GM23338 (cell line): ENCODE results near the gene GPR82. TPM values are rescaled to one million over a fixed set of nuclear protein-coding genes. Genes with fewer than 3 reads are reported as not detected.

Source experiments
- ATAC-seq: fragments of 200-7000 bp; cut with Tn5 transposase; 3 replicates; pipeline ENCODE4 v1.9.1; 2020
- DNase-seq: peaks from one replicate; pipeline ENCODE4 v3.0.0-alpha.2; 2015; ENCODE audit warnings: low spot score
- H2AFZ ChIP-seq: fragments of 200-600 bp; sonication (generic); 2 replicates; pipeline ENCODE4 v1.8.0; 2016; ENCODE audit warnings: antibody characterized with exemption, mild to moderate bottlenecking, moderate library complexity
- H3F3A ChIP-seq: fragments of 200-600 bp; sonication (generic); replicated peaks from 2 replicates; pipeline ENCODE4 v1.8.0; 2017; ENCODE audit warnings: antibody characterized with exemption, mixed run types, low read depth
- H3K27ac ChIP-seq: fragments of 200-600 bp; sonication (generic); 2 replicates; pipeline ENCODE4 v1.6.1; 2016; ENCODE audit warnings: low read depth
- H3K27me3 ChIP-seq: fragments of 200-600 bp; sonication (generic); 2 replicates; pipeline ENCODE4 v1.8.0; 2016; ENCODE audit warnings: mild to moderate bottlenecking, mixed run types, moderate library complexity; ENCODE audit not compliant: insufficient read depth
- H3K36me3 ChIP-seq: fragments of 200-600 bp; sonication (generic); 2 replicates; pipeline ENCODE4 v1.8.0; 2016; ENCODE audit warnings: mild to moderate bottlenecking; ENCODE audit not compliant: insufficient read depth
- H3K4me1 ChIP-seq: fragments of 200-600 bp; sonication (generic); 2 replicates; pipeline ENCODE4 v1.8.0; 2016; ENCODE audit warnings: mild to moderate bottlenecking, moderate library complexity; ENCODE audit not compliant: insufficient read depth
- H3K4me2 ChIP-seq: fragments of 200-600 bp; sonication (generic); 2 replicates; pipeline ENCODE4 v1.7.1; 2017; ENCODE audit warnings: mixed run types
- H3K4me3 ChIP-seq: fragments of 200-600 bp; sonication (generic); 2 replicates; pipeline ENCODE4 v1.6.1; 2016; ENCODE audit warnings: mixed run types
- H3K79me2 ChIP-seq: fragments of 200-600 bp; sonication (generic); replicated peaks from 2 replicates; pipeline ENCODE4 v1.8.0; 2017; ENCODE audit warnings: mild to moderate bottlenecking; ENCODE audit not compliant: insufficient read depth
- H3K9me2 ChIP-seq: fragments of 200-600 bp; sonication (generic); 2 replicates; pipeline ENCODE4 v1.8.0; 2017; ENCODE audit not compliant: insufficient read depth
- H4K20me1 ChIP-seq: fragments of 200-600 bp; sonication (generic); replicated peaks from 2 replicates; pipeline ENCODE4 v1.8.0; 2017; ENCODE audit warnings: mild to moderate bottlenecking; ENCODE audit not compliant: insufficient read depth
- H3K27ac Mint-ChIP-seq: 2 replicates; pipeline ENCODE4 v1.8.0; 2020; ENCODE audit warnings: inconsistent platforms, mild to moderate bottlenecking, moderate library complexity, mixed read lengths
- H3K27me3 Mint-ChIP-seq: 3 replicates; pipeline ENCODE4 v1.8.0; 2022; ENCODE audit warnings: low read depth, mild to moderate bottlenecking, moderate library complexity, mixed read lengths, inconsistent platforms; ENCODE audit not compliant: insufficient read depth, poor library complexity
- H3K36me3 Mint-ChIP-seq: 3 replicates; pipeline ENCODE4 v1.8.0; 2021; ENCODE audit warnings: low read depth, mild to moderate bottlenecking, inconsistent platforms, moderate library complexity, mixed read lengths
- H3K4me1 Mint-ChIP-seq: 3 replicates; pipeline ENCODE4 v1.8.0; 2020; ENCODE audit warnings: mild to moderate bottlenecking, inconsistent platforms, mixed read lengths
- H3K4me3 Mint-ChIP-seq: 3 replicates; pipeline ENCODE4 v1.8.0; 2021; ENCODE audit warnings: moderate library complexity, mild to moderate bottlenecking, inconsistent platforms, mixed read lengths
- H3K9me3 Mint-ChIP-seq: 3 replicates; pipeline ENCODE4 v1.8.0; 2020; ENCODE audit warnings: moderate library complexity, mild to moderate bottlenecking, inconsistent platforms, mixed read lengths
- CREB1 ChIP-seq: fragments of 250-450 bp; sonication (Bioruptor Pico); IDR thresholded peaks from 2 replicates; pipeline ENCODE4 v1.5.0; 2020; ENCODE audit warnings: low read depth, mild to moderate bottlenecking, moderate library complexity
- CTCF ChIP-seq, 2 experiments: fragments of 200-600 bp in 1 of 2; sonication (generic) in 1 of 2; conservative IDR thresholded peaks; 2 replicates each; pipeline versions ENCODE4 v1.5.1 to v1.6.1; 2016 to 2017; ENCODE audit warnings: antibody characterized with exemption in 2 of 2, low read depth in 2 of 2, mild to moderate bottlenecking in 2 of 2, moderate library complexity in 1 of 2
- ETS1 ChIP-seq: IDR thresholded peaks from 2 replicates; pipeline ENCODE4 v1.6.1; 2016; ENCODE audit warnings: antibody characterized with exemption
- EZH2 ChIP-seq: fragments of 200-600 bp; sonication (generic); IDR thresholded peaks from one replicate; pipeline ENCODE4 v1.8.0; 2017; ENCODE audit warnings: antibody characterized with exemption, mild to moderate bottlenecking, low read depth; ENCODE audit not compliant: unreplicated experiment
- EZH2phosphoT487 ChIP-seq: fragments of 200-600 bp; sonication (generic); IDR thresholded peaks from one replicate; pipeline ENCODE4 v1.8.1; 2018; ENCODE audit warnings: antibody characterized with exemption; ENCODE audit not compliant: unreplicated experiment
- JUNB ChIP-seq: IDR thresholded peaks from one replicate; pipeline ENCODE4 v1.6.1; 2016; ENCODE audit warnings: antibody characterized with exemption; ENCODE audit not compliant: unreplicated experiment
- NANOG ChIP-seq: IDR thresholded peaks from 2 replicates; pipeline ENCODE4 v1.6.1; 2016; ENCODE audit warnings: antibody characterized with exemption, borderline replicate concordance
- STAT1 ChIP-seq: IDR thresholded peaks from one replicate; pipeline ENCODE4 v1.6.1; 2016; ENCODE audit warnings: antibody characterized with exemption; ENCODE audit not compliant: unreplicated experiment
- ZNF114 ChIP-seq: fragments of 250-450 bp; sonication (Bioruptor Pico); IDR thresholded peaks from 2 replicates; pipeline ENCODE4 v1.5.0; 2020; ENCODE audit warnings: mild to moderate bottlenecking, moderate library complexity
- polyA plus RNA-seq: library from polyadenylated mRNA; unstranded; fragments of >200 nt; fragmentation: Nextera tagmentation; extraction: Ambion mirVana; gene quantifications from 2 replicates; pipeline ENCODE4 v1.2.1, GENCODE V29; 2016
- total RNA-seq: library from RNA; depleted of rRNA; stranded (reverse); fragments of >200 nt; shearing (Covaris generic); gene quantifications from 2 replicates; pipeline ENCODE4 v1.2.3, GENCODE V29; 2014
- TF ChIP-seq, protein P1 (sequence below): IDR thresholded peaks from one replicate; pipeline ENCODE4 v1.6.1; 2018; ENCODE audit warnings: antibody characterized with exemption; ENCODE audit not compliant: unreplicated experiment
- TF ChIP-seq, protein P2 (sequence below): fragments of 250-450 bp; sonication (Bioruptor Pico); IDR thresholded peaks from 2 replicates; pipeline ENCODE4 v1.5.0; 2020; ENCODE audit warnings: mild to moderate bottlenecking, moderate library complexity

Gene GPR82
- total and polyA plus RNA-seq, 2 experiments from 2014 or later = 0.32 TPM; not detected in 1

DNA sequence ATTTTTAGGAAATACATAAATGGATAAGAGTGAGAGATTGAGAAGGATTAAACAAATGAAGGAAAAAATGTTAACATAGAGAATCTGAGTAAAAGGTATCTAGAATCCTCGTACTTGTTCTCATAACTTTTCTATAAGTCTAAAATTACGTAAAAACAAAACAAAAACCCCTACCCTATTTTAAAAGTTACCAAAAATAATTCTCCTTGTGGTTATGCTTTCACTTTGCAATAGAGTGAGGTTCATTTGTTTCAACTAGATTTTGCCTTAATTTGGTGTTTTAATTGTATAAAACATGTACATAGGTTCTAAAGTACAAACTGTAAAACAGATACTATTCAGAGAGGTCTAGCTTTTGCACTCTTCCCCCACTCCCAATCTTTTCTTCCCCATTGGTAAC is 39.0 kb upstream of the GPR82 start:
- Histone ChIP-seq H3K4me2 (no peak overlapping the region), H3K79me2 (no peaks in the 10 kb centered on the region), H3K4me3 (no peak overlapping the region), H3K27me3 (no peaks in the 10 kb centered on the region), H3K9me2 (no peaks in the 10 kb centered on the region), H3K27ac (no peak overlapping the region), H4K20me1 (no peaks in the 10 kb centered on the region), H3F3A (no peaks in the 10 kb centered on the region), H3K4me1 (no peaks in the 10 kb centered on the region), H2AFZ (no peak overlapping the region), H3K36me3 (no peaks in the 10 kb centered on the region)
- no peak for TF ChIP-seq EZH2
- no peak for TF ChIP-seq JUNB
- TF ChIP-seq NANOG = no peak
- TF ChIP-seq STAT1 = no peak
- TF ChIP-seq, protein P1, sequence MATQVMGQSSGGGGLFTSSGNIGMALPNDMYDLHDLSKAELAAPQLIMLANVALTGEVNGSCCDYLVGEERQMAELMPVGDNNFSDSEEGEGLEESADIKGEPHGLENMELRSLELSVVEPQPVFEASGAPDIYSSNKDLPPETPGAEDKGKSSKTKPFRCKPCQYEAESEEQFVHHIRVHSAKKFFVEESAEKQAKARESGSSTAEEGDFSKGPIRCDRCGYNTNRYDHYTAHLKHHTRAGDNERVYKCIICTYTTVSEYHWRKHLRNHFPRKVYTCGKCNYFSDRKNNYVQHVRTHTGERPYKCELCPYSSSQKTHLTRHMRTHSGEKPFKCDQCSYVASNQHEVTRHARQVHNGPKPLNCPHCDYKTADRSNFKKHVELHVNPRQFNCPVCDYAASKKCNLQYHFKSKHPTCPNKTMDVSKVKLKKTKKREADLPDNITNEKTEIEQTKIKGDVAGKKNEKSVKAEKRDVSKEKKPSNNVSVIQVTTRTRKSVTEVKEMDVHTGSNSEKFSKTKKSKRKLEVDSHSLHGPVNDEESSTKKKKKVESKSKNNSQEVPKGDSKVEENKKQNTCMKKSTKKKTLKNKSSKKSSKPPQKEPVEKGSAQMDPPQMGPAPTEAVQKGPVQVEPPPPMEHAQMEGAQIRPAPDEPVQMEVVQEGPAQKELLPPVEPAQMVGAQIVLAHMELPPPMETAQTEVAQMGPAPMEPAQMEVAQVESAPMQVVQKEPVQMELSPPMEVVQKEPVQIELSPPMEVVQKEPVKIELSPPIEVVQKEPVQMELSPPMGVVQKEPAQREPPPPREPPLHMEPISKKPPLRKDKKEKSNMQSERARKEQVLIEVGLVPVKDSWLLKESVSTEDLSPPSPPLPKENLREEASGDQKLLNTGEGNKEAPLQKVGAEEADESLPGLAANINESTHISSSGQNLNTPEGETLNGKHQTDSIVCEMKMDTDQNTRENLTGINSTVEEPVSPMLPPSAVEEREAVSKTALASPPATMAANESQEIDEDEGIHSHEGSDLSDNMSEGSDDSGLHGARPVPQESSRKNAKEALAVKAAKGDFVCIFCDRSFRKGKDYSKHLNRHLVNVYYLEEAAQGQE = no peak
- no peak for TF ChIP-seq CTCF (conservative IDR thresholded peaks at IDR 0.05; ENCODE audit: low read depth in 2 of 2)
- TF ChIP-seq ZNF114 (CRISPR knock-in tag) = no peak
- TF ChIP-seq CREB1 (CRISPR knock-in tag) = no peak
- TF ChIP-seq EZH2phosphoT487 = no peak
- TF ChIP-seq ETS1 = no peak
- TF ChIP-seq, protein P2, sequence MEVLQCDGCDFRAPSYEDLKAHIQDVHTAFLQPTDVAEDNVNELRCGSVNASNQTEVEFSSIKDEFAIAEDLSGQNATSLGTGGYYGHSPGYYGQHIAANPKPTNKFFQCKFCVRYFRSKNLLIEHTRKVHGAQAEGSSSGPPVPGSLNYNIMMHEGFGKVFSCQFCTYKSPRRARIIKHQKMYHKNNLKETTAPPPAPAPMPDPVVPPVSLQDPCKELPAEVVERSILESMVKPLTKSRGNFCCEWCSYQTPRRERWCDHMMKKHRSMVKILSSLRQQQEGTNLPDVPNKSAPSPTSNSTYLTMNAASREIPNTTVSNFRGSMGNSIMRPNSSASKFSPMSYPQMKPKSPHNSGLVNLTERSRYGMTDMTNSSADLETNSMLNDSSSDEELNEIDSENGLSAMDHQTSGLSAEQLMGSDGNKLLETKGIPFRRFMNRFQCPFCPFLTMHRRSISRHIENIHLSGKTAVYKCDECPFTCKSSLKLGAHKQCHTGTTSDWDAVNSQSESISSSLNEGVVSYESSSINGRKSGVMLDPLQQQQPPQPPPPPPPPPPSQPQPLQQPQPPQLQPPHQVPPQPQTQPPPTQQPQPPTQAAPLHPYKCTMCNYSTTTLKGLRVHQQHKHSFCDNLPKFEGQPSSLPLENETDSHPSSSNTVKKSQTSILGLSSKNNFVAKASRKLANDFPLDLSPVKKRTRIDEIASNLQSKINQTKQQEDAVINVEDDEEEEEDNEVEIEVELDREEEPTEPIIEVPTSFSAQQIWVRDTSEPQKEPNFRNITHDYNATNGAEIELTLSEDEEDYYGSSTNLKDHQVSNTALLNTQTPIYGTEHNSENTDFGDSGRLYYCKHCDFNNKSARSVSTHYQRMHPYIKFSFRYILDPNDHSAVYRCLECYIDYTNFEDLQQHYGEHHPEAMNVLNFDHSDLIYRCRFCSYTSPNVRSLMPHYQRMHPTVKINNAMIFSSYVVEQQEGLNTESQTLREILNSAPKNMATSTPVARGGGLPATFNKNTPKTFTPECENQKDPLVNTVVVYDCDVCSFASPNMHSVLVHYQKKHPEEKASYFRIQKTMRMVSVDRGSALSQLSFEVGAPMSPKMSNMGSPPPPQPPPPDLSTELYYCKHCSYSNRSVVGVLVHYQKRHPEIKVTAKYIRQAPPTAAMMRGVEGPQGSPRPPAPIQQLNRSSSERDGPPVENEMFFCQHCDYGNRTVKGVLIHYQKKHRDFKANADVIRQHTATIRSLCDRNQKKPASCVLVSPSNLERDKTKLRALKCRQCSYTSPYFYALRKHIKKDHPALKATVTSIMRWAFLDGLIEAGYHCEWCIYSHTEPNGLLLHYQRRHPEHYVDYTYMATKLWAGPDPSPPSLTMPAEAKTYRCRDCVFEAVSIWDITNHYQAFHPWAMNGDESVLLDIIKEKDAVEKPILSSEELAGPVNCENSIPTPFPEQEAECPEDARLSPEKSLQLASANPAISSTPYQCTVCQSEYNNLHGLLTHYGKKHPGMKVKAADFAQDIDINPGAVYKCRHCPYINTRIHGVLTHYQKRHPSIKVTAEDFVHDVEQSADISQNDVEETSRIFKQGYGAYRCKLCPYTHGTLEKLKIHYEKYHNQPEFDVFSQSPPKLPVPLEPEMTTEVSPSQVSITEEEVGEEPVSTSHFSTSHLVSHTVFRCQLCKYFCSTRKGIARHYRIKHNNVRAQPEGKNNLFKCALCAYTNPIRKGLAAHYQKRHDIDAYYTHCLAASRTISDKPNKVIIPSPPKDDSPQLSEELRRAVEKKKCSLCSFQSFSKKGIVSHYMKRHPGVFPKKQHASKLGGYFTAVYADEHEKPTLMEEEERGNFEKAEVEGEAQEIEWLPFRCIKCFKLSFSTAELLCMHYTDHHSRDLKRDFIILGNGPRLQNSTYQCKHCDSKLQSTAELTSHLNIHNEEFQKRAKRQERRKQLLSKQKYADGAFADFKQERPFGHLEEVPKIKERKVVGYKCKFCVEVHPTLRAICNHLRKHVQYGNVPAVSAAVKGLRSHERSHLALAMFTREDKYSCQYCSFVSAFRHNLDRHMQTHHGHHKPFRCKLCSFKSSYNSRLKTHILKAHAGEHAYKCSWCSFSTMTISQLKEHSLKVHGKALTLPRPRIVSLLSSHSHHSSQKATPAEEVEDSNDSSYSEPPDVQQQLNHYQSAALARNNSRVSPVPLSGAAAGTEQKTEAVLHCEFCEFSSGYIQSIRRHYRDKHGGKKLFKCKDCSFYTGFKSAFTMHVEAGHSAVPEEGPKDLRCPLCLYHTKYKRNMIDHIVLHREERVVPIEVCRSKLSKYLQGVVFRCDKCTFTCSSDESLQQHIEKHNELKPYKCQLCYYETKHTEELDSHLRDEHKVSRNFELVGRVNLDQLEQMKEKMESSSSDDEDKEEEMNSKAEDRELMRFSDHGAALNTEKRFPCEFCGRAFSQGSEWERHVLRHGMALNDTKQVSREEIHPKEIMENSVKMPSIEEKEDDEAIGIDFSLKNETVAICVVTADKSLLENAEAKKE (CRISPR knock-in tag) = no peak
- H3K36me3 Mint-ChIP-seq = no peaks in the 10 kb centered on the region
- no peak overlapping the region for H3K27ac Mint-ChIP-seq
- no peak overlapping the region for H3K4me3 Mint-ChIP-seq
- no peak for ATAC-seq
- H3K9me3 Mint-ChIP-seq = no peaks in the 10 kb centered on the region
- DNase-seq = no peak
- H3K27me3 Mint-ChIP-seq = no peaks in the 10 kb centered on the region
- H3K4me1 Mint-ChIP-seq = no peaks in the 10 kb centered on the region
